Measurements from ENCODE around the gene RNASE9. TPM values are rescaled to one million over a fixed set of nuclear protein-coding genes. Genes with fewer than 3 reads are reported as not detected.

Gene RNASE9
- total and polyA plus RNA-seq, 9 of the 15 experiments (the other 6 are each of a cell fraction or from before 2014, with no cell fraction given) = not detected

DNA sequence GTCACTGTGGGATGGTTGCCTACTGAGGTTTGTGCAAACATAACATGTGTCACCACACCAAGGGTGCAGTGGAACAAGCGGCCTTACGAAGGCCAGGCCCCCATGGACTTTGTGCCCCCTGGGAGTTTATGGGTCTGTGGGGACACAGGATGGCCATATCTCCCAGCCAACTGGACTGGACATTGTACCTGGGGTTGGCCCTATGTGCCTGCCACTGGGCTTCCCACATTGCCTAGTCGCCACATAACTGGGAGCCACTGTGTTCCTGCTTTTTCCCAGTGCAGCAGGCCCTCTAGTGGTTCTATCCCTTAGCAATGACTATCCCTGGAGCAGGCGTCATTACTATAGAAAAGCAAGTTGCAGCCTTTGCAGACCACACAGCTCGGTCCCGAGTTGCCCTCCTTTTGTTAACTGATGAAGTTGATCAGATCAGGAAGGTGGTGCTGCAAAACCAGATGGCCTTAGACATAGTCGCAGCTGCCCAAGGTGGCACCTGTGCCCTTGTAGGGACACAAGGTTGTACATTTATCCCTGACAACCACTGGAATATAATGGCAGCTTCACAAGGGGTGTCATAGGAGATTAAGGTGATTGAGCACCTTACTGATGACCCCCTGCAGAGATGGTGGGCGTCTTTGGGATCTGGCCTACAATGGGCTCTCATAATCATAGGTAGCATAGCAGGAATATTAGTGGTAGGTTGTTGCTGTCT, 45.5 kb upstream of the RNASE9 start (continued):
- TF ChIP-seq, protein P1, sequence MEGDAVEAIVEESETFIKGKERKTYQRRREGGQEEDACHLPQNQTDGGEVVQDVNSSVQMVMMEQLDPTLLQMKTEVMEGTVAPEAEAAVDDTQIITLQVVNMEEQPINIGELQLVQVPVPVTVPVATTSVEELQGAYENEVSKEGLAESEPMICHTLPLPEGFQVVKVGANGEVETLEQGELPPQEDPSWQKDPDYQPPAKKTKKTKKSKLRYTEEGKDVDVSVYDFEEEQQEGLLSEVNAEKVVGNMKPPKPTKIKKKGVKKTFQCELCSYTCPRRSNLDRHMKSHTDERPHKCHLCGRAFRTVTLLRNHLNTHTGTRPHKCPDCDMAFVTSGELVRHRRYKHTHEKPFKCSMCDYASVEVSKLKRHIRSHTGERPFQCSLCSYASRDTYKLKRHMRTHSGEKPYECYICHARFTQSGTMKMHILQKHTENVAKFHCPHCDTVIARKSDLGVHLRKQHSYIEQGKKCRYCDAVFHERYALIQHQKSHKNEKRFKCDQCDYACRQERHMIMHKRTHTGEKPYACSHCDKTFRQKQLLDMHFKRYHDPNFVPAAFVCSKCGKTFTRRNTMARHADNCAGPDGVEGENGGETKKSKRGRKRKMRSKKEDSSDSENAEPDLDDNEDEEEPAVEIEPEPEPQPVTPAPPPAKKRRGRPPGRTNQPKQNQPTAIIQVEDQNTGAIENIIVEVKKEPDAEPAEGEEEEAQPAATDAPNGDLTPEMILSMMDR (IDR thresholded peaks at IDR 0.05 in 2 of 3, conservative IDR thresholded peaks at IDR 0.05 in 1 of 3; ENCODE audit: insufficient read depth in 2 of 3, low read depth in 1 of 3, low read length in 3 of 3) = peak; percentile 64 to 72 (median 71)
- TF ChIP-seq, protein P2, sequence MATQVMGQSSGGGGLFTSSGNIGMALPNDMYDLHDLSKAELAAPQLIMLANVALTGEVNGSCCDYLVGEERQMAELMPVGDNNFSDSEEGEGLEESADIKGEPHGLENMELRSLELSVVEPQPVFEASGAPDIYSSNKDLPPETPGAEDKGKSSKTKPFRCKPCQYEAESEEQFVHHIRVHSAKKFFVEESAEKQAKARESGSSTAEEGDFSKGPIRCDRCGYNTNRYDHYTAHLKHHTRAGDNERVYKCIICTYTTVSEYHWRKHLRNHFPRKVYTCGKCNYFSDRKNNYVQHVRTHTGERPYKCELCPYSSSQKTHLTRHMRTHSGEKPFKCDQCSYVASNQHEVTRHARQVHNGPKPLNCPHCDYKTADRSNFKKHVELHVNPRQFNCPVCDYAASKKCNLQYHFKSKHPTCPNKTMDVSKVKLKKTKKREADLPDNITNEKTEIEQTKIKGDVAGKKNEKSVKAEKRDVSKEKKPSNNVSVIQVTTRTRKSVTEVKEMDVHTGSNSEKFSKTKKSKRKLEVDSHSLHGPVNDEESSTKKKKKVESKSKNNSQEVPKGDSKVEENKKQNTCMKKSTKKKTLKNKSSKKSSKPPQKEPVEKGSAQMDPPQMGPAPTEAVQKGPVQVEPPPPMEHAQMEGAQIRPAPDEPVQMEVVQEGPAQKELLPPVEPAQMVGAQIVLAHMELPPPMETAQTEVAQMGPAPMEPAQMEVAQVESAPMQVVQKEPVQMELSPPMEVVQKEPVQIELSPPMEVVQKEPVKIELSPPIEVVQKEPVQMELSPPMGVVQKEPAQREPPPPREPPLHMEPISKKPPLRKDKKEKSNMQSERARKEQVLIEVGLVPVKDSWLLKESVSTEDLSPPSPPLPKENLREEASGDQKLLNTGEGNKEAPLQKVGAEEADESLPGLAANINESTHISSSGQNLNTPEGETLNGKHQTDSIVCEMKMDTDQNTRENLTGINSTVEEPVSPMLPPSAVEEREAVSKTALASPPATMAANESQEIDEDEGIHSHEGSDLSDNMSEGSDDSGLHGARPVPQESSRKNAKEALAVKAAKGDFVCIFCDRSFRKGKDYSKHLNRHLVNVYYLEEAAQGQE (IDR thresholded peaks at IDR 0.05; ENCODE audit: borderline replicate concordance) = peak; percentile 76
- TF ChIP-seq, protein P2 (CRISPR knock-in tag; IDR thresholded peaks at IDR 0.05; ENCODE audit: low read depth) = no peak
- TF ChIP-seq, protein P3, sequence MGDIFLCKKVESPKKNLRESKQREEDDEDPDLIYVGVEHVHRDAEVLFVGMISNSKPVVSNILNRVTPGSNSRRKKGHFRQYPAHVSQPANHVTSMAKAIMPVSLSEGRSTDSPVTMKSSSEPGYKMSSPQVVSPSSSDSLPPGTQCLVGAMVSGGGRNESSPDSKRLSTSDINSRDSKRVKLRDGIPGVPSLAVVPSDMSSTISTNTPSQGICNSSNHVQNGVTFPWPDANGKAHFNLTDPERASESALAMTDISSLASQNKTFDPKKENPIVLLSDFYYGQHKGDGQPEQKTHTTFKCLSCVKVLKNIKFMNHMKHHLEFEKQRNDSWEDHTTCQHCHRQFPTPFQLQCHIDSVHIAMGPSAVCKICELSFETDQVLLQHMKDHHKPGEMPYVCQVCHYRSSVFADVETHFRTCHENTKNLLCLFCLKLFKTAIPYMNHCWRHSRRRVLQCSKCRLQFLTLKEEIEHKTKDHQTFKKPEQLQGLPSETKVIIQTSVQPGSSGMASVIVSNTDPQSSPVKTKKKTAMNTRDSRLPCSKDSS (IDR thresholded peaks at IDR 0.05; ENCODE audit: low read depth, partially characterized antibody) = no peak
- TF ChIP-seq CREM (IDR thresholded peaks at IDR 0.05; ENCODE audit: low read depth) (no peak), ZBTB9 (CRISPR knock-in tag; IDR thresholded peaks at IDR 0.05) (peak; percentile 90)
